Activated CD4-positive, alpha-beta memory T cell treated with anti-CD3 and anti-CD28 coated beads for 36 hours (primary cell): Measurements from ENCODE around the gene FAM222A. TPM values are rescaled to one million over a fixed set of nuclear protein-coding genes. Genes with fewer than 3 reads are reported as not detected.
"Not testable (repeated sequence)": the region's sequence is repeated elsewhere in the genome, so short reads cannot be mapped to it uniquely, and the experiment has no call there.

Experiments used
- CTCF ChIA-PET: fragments of 350-600 bp; sonication (Branson Sonifier 250); formaldehyde crosslinking; loops from one replicate; lab custom pipeline; 2021; ENCODE audit warnings: antibody characterized with exemption, inconsistent platforms; lab: Charles Lee
- POLR2A ChIA-PET: fragments of 350-600 bp; sonication (Branson Sonifier 250); formaldehyde crosslinking; loops from one replicate; lab custom pipeline; 2021; ENCODE audit warnings: antibody characterized with exemption; lab: Charles Lee
- DNase-seq: peaks from one replicate; pipeline ENCODE4 v3.0.0-alpha.2; 2020
- H3K27ac Mint-ChIP-seq: one replicate; pipeline ENCODE4 v1.8.0; 2021; ENCODE audit warnings: mixed read lengths
- H3K27me3 Mint-ChIP-seq: one replicate; pipeline ENCODE4 v1.8.0; 2021; ENCODE audit warnings: mixed read lengths
- H3K36me3 Mint-ChIP-seq: one replicate; pipeline ENCODE4 v1.8.0; 2021; ENCODE audit warnings: mixed read lengths
- H3K4me1 Mint-ChIP-seq: one replicate; pipeline ENCODE4 v1.8.0; 2021; ENCODE audit warnings: low read depth, mixed read lengths
- H3K4me3 Mint-ChIP-seq: one replicate; pipeline ENCODE4 v1.8.0; 2021; ENCODE audit warnings: mild to moderate bottlenecking, mixed read lengths
- H3K9me3 Mint-ChIP-seq: one replicate; pipeline ENCODE4 v1.8.0; 2021; ENCODE audit warnings: mixed read lengths
- intact Hi-C: fragments of 100-400 bp; cut with micrococcal nuclease; formaldehyde crosslinking; loops from one replicate; pipeline ENCODE4 v1.15.1; 2023
- total RNA-seq, 2 experiments: library from RNA; stranded (reverse); gene quantifications; one replicate each; pipeline ENCODE4 v1.2.3, GENCODE V29; 2021

The FAM222A gene
- total RNA-seq, 2 experiments from 2014 or later, result 0.29 to 0.55 TPM

DNA sequence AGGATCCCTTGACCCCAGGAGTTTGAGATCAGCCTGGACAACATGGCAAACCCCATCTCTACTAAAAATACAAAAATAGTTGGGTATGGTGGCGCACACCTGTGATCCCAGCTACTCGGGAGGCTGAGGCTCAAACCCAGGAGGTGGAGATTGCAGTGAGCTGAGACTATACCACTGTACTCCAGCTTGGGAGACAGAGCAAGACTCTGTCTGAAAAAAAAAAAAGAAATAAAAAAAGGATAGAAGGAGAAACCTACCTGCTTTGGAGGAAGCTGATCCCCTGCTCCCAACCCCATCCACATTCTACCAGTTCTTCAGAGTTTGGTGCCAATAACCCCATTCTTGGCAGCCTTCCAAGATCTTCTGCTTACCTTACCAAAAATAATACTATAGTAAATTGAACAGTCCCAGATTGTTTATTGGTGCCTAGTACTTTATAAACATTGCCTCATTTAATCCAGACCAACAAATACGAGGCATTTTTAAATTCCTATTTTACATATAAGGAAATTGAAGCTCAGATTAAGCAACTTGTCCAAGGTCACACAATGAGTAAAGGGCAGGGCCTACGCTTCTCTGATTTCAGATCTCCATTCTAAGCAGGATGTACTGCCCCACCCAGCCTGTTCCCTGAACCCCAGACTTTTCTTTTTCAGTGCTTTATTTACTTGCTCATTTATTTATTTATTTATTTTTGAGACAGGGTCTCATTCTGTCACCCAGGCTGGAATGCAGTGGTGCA lies 33.2 kb upstream of the FAM222A start:
- DNase-seq, result no peak
- Mint-ChIP-seq H3K27me3 (peaks cover 12% of the 10 kb centered on the region), H3K9me3 (no peaks in the 10 kb centered on the region), H3K36me3 (no peaks in the 10 kb centered on the region), H3K4me1 (no peaks in the 10 kb centered on the region), H3K27ac (no peak overlapping the region), H3K4me3 (no peak overlapping the region)
- ChIA-PET POLR2A (no interaction called here), CTCF (no interaction called here)
- intact Hi-C loops, result no loop called here

DNA sequence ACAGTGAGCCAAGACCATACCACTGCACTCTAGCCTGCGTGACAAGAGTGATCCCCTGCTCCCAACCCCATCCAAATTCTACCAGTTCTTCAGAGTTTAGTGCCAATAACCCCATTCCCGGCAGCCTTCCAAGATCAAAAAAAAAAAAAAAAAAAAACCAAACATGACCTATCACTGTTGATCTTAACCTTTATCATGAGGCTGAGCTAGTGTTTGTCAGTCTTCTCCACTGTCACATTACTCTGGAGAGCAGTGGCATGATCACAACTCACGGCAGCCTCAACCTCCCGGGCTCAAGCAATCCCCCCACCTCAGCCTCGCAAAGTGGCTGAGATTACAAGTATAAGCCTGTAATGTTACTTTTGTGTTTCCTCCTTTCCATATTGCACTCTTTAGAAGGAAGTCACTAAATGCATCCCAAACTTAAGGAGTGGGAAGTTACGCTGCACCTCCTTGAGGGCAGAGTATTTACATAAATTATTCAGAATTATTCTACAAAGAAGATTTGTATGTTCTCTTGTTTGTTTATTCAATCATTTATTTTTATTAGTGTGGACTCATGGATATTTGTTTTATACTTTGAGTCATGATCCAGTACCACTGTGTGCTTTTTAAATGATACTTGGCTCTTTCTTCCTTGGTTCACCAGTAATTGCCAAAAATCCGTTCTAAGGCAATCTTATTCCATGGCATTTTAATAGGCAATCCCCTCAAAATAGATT lies 31.5 kb upstream of the FAM222A start:
- peaks cover 7% of the 10 kb centered on the region for H3K27me3 Mint-ChIP-seq
- DNase-seq, result no peak
- no peaks in the 10 kb centered on the region for H3K36me3 Mint-ChIP-seq
- H3K9me3 Mint-ChIP-seq, result no peaks in the 10 kb centered on the region
- intact Hi-C loops, result no loop called here
- POLR2A ChIA-PET, result no interaction called here
- H3K4me3 Mint-ChIP-seq, result no peak overlapping the region
- no peak overlapping the region for H3K27ac Mint-ChIP-seq
- H3K4me1 Mint-ChIP-seq, result no peaks in the 10 kb centered on the region
- CTCF ChIA-PET, result no interaction called here

DNA sequence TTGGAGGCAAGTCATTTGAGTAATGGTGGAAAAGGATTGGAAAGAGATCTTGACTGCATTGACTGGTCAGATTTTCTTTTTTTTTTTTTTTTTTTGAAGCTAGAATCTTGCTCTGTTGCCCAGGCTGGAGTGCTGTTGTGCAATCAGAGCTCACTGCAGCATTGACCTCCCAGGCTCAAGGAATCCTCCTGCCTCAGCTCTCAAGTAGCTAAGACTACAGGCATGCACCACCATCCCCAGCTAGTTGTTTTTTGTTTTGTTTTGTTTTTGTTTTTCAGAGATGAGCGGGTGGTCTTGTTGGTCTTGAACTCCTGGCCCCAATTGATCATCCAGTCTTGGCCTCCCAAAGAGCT lies 30.9 kb upstream of the FAM222A start:
- no peaks in the 10 kb centered on the region for H3K4me1 Mint-ChIP-seq
- no peaks in the 10 kb centered on the region for H3K36me3 Mint-ChIP-seq
- intact Hi-C loops, result no loop called here
- no peak overlapping the region for H3K27ac Mint-ChIP-seq
- POLR2A ChIA-PET, result no interaction called here
- H3K4me3 Mint-ChIP-seq, result no peak overlapping the region
- H3K9me3 Mint-ChIP-seq, result no peaks in the 10 kb centered on the region
- DNase-seq, result no peak
- H3K27me3 Mint-ChIP-seq, result peaks cover 5% of the 10 kb centered on the region
- CTCF ChIA-PET, result no interaction called here

DNA sequence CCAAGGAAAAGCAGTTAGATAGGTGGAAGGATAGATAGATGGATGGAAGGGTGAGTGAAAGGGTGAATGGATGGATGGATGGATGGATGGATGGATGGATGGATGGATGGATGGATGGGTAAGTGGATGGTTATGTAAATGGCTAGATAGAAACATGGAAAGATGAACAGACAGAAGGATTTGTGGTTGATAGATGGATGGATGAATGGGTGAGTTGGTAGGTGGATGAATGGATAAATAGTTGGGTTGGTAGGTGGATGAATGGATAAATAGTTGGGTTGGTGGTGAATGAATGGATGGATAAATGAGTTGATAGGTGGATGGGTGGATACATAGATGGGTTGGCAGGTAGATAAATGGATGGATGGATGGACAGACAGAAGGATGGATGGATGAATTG lies 30.3 kb upstream of the FAM222A start:
- Mint-ChIP-seq H3K27me3 (peaks cover 5% of the 10 kb centered on the region), H3K4me1 (no peaks in the 10 kb centered on the region), H3K9me3 (no peaks in the 10 kb centered on the region), H3K4me3 (no peak overlapping the region), H3K27ac (no peak overlapping the region), H3K36me3 (no peaks in the 10 kb centered on the region)
- DNase-seq, result no peak
- CTCF ChIA-PET, result no interaction called here
- intact Hi-C loops, result no loop called here
- POLR2A ChIA-PET, result no interaction called here

DNA sequence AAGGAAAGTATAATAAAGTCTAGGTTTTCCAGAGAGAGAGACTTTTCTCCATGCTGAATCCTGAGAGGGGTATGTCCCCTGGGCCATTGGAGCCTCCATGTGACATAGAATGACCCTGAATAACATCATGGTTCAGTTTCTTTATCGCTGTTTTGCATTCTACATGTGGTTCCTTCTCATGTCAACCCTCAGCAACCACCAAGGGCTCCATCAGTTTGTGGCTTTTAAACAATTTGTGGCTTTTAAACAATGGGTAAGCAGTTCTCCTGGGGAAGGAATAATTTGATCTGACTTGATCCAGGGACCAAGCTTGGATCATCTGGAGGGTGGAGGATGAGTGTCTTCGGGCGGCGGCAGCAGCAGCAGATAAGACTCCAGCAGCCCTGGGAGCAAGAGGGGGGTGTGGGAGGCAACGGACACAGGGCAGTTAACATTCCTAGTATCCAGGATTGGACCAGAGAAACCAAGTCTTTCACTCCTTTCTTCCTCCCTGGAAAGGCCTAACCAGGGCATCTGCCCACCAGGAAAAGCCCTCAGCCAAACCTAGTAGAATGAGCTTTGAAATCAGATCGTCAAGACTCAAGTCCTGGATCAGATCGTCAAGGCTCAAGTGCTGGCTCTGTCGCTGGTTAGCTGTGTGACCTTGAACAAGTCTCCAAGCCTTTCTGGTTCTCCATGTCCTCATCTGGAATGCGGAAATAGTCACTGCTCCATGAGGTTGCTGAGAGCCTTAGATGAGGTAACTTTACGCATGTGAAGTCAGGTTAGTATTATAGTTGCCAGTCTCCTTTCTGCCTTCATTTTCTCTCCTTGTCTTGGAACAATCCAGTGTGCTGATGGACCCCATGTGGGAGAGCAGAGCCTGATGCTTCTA lies 27.8 kb upstream of the FAM222A start:
- H3K36me3 Mint-ChIP-seq, result no peaks in the 10 kb centered on the region
- CTCF ChIA-PET, result no interaction called here
- DNase-seq, result no peak
- H3K9me3 Mint-ChIP-seq, result no peaks in the 10 kb centered on the region
- H3K4me1 Mint-ChIP-seq, result no peaks in the 10 kb centered on the region
- POLR2A ChIA-PET, result no interaction called here
- H3K27me3 Mint-ChIP-seq, result peaks cover 4% of the 10 kb centered on the region
- intact Hi-C loops, result no loop called here
- no peak overlapping the region for H3K27ac Mint-ChIP-seq
- H3K4me3 Mint-ChIP-seq, result no peak overlapping the region

DNA sequence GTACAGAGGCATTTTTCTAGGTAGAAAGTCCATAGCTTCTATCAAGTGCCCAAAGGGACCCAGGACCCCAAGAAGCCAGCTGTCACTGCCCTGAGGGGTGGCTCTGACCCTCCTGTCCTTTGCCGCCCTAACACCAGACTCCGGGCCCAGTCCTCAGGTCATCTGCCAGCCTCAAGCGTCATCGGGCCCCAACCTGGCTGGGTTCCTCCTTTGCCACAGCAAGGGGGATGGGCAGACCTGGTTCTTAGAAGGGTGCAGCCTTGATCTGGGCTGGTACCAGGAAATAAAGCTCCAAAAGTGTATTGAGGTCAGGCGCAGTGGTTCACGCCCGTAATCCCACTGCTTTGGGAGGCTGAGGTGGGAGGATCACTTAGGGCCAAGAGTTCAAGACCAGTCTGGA lies 27.1 kb upstream of the FAM222A start:
- Mint-ChIP-seq H3K9me3 (no peaks in the 10 kb centered on the region), H3K27me3 (peaks cover 3% of the 10 kb centered on the region), H3K4me3 (no peak overlapping the region), H3K27ac (no peak overlapping the region), H3K4me1 (no peaks in the 10 kb centered on the region), H3K36me3 (no peaks in the 10 kb centered on the region)
- DNase-seq, result no peak
- intact Hi-C loops, result no loop called here
- ChIA-PET POLR2A (no interaction called here), CTCF (no interaction called here)

DNA sequence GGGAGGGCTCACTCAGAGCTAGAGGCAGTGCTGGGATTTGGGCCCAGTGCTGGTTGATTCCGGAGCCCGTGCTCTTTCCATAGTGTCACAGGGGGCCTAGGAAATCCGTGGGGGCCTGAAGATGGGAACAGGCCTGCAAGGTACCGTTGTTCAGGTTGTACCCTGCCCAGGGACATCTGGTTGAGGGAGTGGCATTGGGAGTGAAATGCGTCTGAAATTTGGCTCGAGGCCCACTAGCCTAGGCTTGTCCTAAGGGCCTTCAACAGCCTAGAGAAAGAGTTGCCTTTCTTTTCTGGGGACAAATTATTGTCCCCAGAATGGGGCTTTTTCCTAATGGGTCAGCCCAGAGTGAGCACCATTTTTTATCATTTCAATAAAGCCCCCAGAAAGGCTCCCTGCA lies 26.4 kb upstream of the FAM222A start:
- Mint-ChIP-seq H3K4me1 (no peaks in the 10 kb centered on the region), H3K36me3 (no peaks in the 10 kb centered on the region), H3K4me3 (no peak overlapping the region), H3K9me3 (no peaks in the 10 kb centered on the region), H3K27ac (no peak overlapping the region), H3K27me3 (peaks cover 2% of the 10 kb centered on the region)
- intact Hi-C loops, result no loop called here
- CTCF ChIA-PET, result no interaction called here
- no peak for DNase-seq
- POLR2A ChIA-PET, result no interaction called here

DNA sequence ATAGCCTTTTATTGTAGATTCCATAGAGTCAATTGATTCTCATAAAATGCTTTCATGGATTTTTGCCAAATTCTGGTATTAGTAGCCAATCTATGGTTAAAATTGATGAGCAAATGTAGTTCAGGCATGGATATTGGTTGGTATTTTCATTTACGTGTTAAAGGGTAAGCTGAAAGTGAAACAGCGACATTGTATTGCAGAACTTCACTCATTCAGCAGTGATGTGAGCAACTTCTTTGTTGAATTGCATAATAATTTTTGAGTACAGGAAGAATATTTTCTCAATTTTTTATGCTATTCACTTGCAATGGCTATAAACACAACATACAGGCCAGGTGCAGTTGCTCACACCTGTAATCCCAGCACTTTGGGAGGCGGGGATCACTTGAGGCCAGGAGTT lies 24.2 kb upstream of the FAM222A start:
- ChIA-PET CTCF (no interaction called here), POLR2A (no interaction called here)
- H3K36me3 Mint-ChIP-seq, result no peaks in the 10 kb centered on the region
- intact Hi-C loops, result no loop called here
- no peak for DNase-seq
- no peaks in the 10 kb centered on the region for H3K4me1 Mint-ChIP-seq
- H3K27me3 Mint-ChIP-seq, result peaks cover 6% of the 10 kb centered on the region
- H3K9me3 Mint-ChIP-seq, result no peaks in the 10 kb centered on the region
- H3K4me3 Mint-ChIP-seq, result no peak overlapping the region
- no peak overlapping the region for H3K27ac Mint-ChIP-seq

DNA sequence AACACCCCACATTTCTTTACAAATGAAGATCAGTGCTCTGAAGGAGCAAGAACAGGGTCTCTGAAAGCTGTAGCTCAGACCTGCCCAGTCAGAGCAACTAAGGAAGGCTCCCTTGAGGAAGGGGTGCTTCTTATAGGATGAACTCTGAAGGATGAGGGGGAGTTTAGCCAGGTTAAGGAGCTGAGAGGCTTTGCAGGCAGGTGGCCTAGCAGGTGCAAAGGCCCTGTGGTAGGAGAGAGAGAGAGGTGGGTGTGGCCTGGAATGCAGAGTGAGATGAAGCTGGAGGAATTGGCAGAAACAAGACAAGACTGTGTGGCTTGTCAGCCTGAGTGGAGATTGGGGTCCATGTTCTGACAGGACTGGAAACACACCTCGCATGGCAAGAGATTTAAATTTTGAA lies 20.5 kb upstream of the FAM222A start:
- Mint-ChIP-seq H3K4me1 (no peaks in the 10 kb centered on the region), H3K27ac (no peak overlapping the region), H3K4me3 (no peak overlapping the region), H3K9me3 (no peaks in the 10 kb centered on the region), H3K36me3 (no peaks in the 10 kb centered on the region), H3K27me3 (peaks cover 6% of the 10 kb centered on the region)
- ChIA-PET CTCF (interaction anchor here (1.5 kb wide), 1 partner anchor 112 kb away, joined by 4 read pairs; no protein-coding TSS in a partner anchor), POLR2A (no interaction called here)
- no peak for DNase-seq
- intact Hi-C loops, result no loop called here

DNA sequence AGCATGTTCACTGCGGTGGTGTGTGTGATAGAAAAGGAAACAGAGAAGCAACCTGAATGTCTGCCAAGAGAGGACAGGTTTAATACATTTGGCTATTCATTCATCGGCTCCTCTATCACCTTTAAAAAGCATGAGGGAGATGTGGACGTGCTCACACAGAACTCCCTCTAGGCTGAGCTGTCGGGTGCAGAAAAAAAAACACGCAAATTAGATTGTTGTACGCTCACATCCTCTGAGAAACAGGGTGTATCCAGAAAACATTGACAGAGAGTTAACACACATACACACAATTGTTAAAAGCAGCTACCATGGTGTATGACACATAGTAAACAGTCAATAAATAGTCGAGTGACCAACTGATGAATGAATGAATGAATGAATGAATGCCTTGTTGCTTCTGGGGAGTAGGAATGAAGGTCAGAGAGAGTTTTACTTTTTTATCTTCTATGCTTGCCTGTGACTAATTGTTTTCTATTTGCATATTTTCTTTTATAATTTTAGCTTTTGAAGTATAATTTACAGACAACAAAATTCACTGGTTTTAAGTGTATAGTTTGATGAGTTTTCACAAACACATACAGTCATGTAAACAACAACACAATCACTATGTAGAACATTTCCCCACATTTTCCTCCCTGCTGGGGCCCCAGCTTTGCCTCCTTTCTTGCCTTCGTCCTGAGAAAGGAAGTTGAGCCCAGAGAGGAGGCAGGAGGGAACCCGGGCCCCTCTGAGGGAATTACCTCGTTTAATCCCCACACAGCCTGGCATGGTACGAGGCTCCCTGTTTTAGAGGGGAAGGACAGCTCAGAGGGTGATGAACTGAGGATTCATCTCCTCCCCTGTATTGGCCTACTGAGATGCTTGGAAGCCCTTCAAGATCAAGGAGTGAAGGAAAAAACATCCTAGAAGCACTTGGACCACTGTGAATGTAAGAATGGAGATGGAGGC lies 19.7 kb upstream of the FAM222A start:
- Mint-ChIP-seq H3K4me1 (no peaks in the 10 kb centered on the region), H3K36me3 (no peaks in the 10 kb centered on the region), H3K4me3 (no peak overlapping the region), H3K27me3 (peaks cover 6% of the 10 kb centered on the region), H3K27ac (no peak overlapping the region), H3K9me3 (no peaks in the 10 kb centered on the region)
- no peak for DNase-seq
- intact Hi-C loops, result no loop called here
- CTCF ChIA-PET, result interaction anchor here (1.5 kb wide), 1 partner anchor 111 kb away, joined by 4 read pairs; no protein-coding TSS in a partner anchor
- POLR2A ChIA-PET, result no interaction called here

DNA sequence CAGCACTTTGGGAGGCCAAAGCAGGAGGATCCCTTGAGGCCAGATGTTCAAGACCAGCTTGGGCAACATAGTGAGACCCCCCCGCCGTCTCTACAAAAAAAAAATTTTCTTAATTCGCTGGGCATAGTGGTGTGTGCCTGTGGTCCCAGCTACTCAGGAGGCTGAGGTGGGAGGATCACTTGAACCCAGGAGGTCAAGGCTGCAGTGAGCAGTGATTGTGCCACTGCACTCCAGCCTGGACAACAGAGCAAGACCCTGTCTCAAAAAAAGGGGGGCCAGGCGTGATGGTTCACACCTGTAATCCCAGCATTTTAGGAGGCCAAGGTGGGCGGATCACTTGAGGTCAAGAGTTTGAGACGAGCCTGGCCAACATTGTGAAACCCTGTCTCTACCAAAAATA lies 19.0 kb upstream of the FAM222A start:
- DNase-seq, H3K36me3 Mint-ChIP-seq, H3K4me3 Mint-ChIP-seq, H3K27ac Mint-ChIP-seq, H3K9me3 Mint-ChIP-seq, intact Hi-C loops, H3K4me1 Mint-ChIP-seq, POLR2A ChIA-PET, H3K27me3 Mint-ChIP-seq: not testable (repeated sequence)
- CTCF ChIA-PET, result interaction anchor here (0.7 to 1.5 kb wide), 2 partner anchors 92 to 111 kb away, joined by 3 to 4 read pairs; no protein-coding TSS in a partner anchor
